ENCODE results near the gene MPP3.

Gene MPP3

GRCh38 chr17:43757171-43757660 lies 75.7 kb downstream of the MPP3 start:
- Histone ChIP-seq H3K4me1 (ENCODE audit: control insufficient read depth, low read length) (no peaks in the 10 kb centered on the region), H3K27ac (ENCODE audit: low read depth, low read length) (no peak overlapping the region), H4K20me1 (ENCODE audit: control insufficient read depth, insufficient read depth, low read depth, low read length) (no peaks in the 10 kb centered on the region), H3K36me3 (ENCODE audit: control insufficient read depth, low read length) (no peaks in the 10 kb centered on the region), H3K79me2 (ENCODE audit: control insufficient read depth, low read length) (no peaks in the 10 kb centered on the region), H3K4me3 (ENCODE audit: low read length) (no peak overlapping the region), H3K27me3 (ENCODE audit: control insufficient read depth, low read length) (no peaks in the 10 kb centered on the region), H3K9me3 (ENCODE audit: control insufficient read depth, insufficient read depth, low read length) (no peaks in the 10 kb centered on the region), H3F3A (ENCODE audit: control insufficient read depth, insufficient read depth) (no peaks in the 10 kb centered on the region), H3K4me2 (ENCODE audit: low read length) (no peak overlapping the region), H3K9me2 (replicated peaks; ENCODE audit: control insufficient read depth, low read length) (no peaks in the 10 kb centered on the region)
- no peak for TF ChIP-seq EZH2phosphoT487 (IDR thresholded peaks at IDR 0.05; ENCODE audit: borderline replicate concordance, low read length)
- TF ChIP-seq CTCF (IDR thresholded peaks at IDR 0.05; ENCODE audit: low read depth, low read length, poor library complexity, severe bottlenecking), result no peak

- Histone ChIP-seq H3K4me2 (ENCODE audit: low read length) (no peak overlapping the region), H3K4me1 (ENCODE audit: control insufficient read depth, low read length) (no peaks in the 10 kb centered on the region), H3K9me2 (replicated peaks; ENCODE audit: control insufficient read depth, low read length) (no peaks in the 10 kb centered on the region), H4K20me1 (ENCODE audit: control insufficient read depth, insufficient read depth, low read depth, low read length) (no peaks in the 10 kb centered on the region), H3K9me3 (ENCODE audit: control insufficient read depth, insufficient read depth, low read length) (no peaks in the 10 kb centered on the region), H3F3A (ENCODE audit: control insufficient read depth, insufficient read depth) (no peaks in the 10 kb centered on the region), H3K27me3 (ENCODE audit: control insufficient read depth, low read length) (0 out of 2 replicates have a peak, but pooled peaks cover 4% of the 10 kb centered on the region), H3K27ac (ENCODE audit: low read depth, low read length) (no peak overlapping the region), H3K4me3 (ENCODE audit: low read length) (no peak overlapping the region), H3K36me3 (ENCODE audit: control insufficient read depth, low read length) (no peaks in the 10 kb centered on the region), H3K79me2 (ENCODE audit: control insufficient read depth, low read length) (no peaks in the 10 kb centered on the region)
- TF ChIP-seq CTCF (IDR thresholded peaks at IDR 0.05; ENCODE audit: low read depth, low read length, poor library complexity, severe bottlenecking) (no peak), EZH2phosphoT487 (IDR thresholded peaks at IDR 0.05; ENCODE audit: borderline replicate concordance, low read length) (no peak)
Observed at GRCh38 chr17:43756201-43756600, 76.7 kb downstream of the MPP3 start.

- no peaks in the 10 kb centered on the region for H3K4me1 ChIP-seq (ENCODE audit: control insufficient read depth, low read length)
- no peak overlapping the region for H3K27ac ChIP-seq (ENCODE audit: low read depth, low read length)
- no peaks in the 10 kb centered on the region for H3F3A ChIP-seq (ENCODE audit: control insufficient read depth, insufficient read depth)
- H3K36me3 ChIP-seq (ENCODE audit: control insufficient read depth, low read length), result no peaks in the 10 kb centered on the region
- TF ChIP-seq CTCF (IDR thresholded peaks at IDR 0.05; ENCODE audit: low read depth, low read length, poor library complexity, severe bottlenecking), result no peak
- TF ChIP-seq EZH2phosphoT487 (IDR thresholded peaks at IDR 0.05; ENCODE audit: borderline replicate concordance, low read length), result no peak
- H3K9me3 ChIP-seq (ENCODE audit: control insufficient read depth, insufficient read depth, low read length), result no peaks in the 10 kb centered on the region
- no peaks in the 10 kb centered on the region for H3K9me2 ChIP-seq (replicated peaks; ENCODE audit: control insufficient read depth, low read length)
- H3K4me2 ChIP-seq (ENCODE audit: low read length), result no peak overlapping the region
- no peaks in the 10 kb centered on the region for H4K20me1 ChIP-seq (ENCODE audit: control insufficient read depth, insufficient read depth, low read depth, low read length)
- no peaks in the 10 kb centered on the region for H3K79me2 ChIP-seq (ENCODE audit: control insufficient read depth, low read length)
- H3K4me3 ChIP-seq (ENCODE audit: low read length), result no peak overlapping the region
- H3K27me3 ChIP-seq (ENCODE audit: control insufficient read depth, low read length), result 0 out of 2 replicates have a peak, but pooled peaks cover 4% of the 10 kb centered on the region
Observed at GRCh38 chr17:43755389-43755875, 77.5 kb downstream of the MPP3 start.

All from DOHH2 (cell line).